ENCODE data around the gene TEKT5.

DNA sequence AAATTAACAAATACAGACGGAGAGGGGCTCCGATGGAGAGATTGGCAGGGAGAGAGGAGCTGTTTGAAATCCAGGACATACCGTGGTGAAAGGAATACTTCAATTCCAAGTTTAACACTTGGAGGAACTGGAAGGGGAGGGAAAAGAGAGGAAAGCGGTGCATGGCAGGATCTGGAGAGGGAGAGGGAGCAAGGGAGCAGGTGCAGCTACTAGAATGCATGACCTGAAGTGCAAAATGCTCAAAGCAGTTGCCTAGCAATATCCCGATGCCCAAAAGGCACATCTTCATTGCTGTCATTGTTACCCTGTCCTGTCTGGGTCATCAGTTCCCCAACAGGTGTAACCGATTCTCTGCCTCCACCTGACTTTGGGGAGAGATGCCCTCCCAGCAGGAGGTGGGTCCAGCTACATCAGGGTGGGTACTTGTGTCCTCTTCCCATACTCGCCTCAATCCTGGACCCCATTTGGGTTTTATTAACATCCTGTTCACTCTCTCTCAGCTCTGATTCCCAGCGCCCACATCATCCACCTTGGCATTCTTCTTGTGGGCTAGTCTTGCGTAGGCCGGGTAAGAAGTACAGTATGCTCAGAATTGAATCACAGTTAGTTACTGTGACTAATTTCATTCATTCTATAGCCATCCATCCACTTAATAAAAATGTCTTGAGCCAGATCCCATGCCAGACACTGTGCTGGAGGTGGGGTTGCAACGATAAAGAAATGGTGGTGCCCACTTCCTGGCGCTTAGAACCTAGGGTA lies 76.9 kb downstream of the TEKT5 start:
- TF ChIP-seq POLR2A (IDR thresholded peaks at IDR 0.05) (no peak), POLR2AphosphoS5 (IDR thresholded peaks at IDR 0.05) (no peak)
- TF ChIP-seq, protein P1, sequence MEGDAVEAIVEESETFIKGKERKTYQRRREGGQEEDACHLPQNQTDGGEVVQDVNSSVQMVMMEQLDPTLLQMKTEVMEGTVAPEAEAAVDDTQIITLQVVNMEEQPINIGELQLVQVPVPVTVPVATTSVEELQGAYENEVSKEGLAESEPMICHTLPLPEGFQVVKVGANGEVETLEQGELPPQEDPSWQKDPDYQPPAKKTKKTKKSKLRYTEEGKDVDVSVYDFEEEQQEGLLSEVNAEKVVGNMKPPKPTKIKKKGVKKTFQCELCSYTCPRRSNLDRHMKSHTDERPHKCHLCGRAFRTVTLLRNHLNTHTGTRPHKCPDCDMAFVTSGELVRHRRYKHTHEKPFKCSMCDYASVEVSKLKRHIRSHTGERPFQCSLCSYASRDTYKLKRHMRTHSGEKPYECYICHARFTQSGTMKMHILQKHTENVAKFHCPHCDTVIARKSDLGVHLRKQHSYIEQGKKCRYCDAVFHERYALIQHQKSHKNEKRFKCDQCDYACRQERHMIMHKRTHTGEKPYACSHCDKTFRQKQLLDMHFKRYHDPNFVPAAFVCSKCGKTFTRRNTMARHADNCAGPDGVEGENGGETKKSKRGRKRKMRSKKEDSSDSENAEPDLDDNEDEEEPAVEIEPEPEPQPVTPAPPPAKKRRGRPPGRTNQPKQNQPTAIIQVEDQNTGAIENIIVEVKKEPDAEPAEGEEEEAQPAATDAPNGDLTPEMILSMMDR (IDR thresholded peaks at IDR 0.05), result no peak
